ENCODE measurements around the gene CCDC33. TPM values are rescaled to one million over a fixed set of nuclear protein-coding genes. Genes with fewer than 3 reads are reported as not detected.

CCDC33 gene
- total and polyA plus RNA-seq, 2 experiments from 2014 or later = 0.63 to 0.86 TPM

- Histone ChIP-seq H3K9me2 (replicated peaks; ENCODE audit: insufficient read depth) (no peaks in the 10 kb centered on the region), H2AFZ (peak overlapping the region; percentile 61), H3K9me3 (ENCODE audit: low read depth) (no peaks in the 10 kb centered on the region), H3K27ac (peak overlapping the region; percentile 4), H3K27me3 (no peaks in the 10 kb centered on the region), H3K79me2 (no peaks in the 10 kb centered on the region), H3K4me1 (ENCODE audit: insufficient read depth) (no peaks in the 10 kb centered on the region), H4K20me1 (ENCODE audit: insufficient read depth, poor library complexity, severe bottlenecking) (no peaks in the 10 kb centered on the region), H3K36me3 (replicated peaks; ENCODE audit: insufficient read depth, low read depth) (no peaks in the 10 kb centered on the region), H3K4me3 (peak overlapping the region; percentile 48), H3K4me2 (peak overlapping the region; percentile 99)
- no peak for TF ChIP-seq EZH2phosphoT487 (IDR thresholded peaks at IDR 0.05; ENCODE audit: low read depth, severe bottlenecking, unreplicated experiment)
- peak; percentile 98 for TF ChIP-seq CTCF (IDR thresholded peaks at IDR 0.05; ENCODE audit: poor library complexity)
- under 1% methylated on average over 46 of the region's 62 CpGs for WGBS (ENCODE audit: low lambda C conversion rate, missing lambda C conversion rate)
- DNase-seq (ENCODE audit: low spot score) = peak; percentile 95
Observed at GRCh38 chr15:74373731-74374647, 137.9 kb downstream of the CCDC33 start.

DNA sequence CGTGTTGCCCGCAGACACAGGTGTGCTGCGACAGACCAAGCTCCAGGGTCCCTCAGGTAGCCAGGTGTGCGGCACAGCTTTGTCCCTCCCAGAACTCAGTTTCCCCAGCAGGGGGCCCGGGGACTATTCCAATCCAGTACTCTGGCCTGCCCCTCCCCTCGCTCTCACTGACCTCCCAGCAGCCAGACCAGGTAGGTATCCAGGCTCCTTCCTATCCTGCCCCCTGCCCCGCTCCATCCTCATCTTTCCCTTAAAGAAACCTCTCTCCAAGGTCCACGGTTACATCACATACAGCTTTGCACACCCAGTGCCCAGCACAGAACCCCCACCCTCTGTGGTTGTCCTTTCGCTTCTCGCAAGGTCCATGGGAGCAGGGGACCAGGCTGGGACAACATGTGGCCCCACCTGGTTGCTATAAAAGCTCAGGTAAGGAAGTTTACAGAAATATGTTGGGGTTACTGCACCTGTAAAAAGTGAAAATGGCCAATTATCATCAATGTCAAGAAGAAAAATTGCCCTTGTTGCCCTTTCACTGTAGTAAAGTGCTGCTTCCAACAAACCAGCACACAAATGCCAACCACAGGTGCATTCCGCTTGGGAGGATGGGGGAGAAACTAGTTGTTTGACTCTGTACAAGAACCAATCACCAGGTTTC, 138.6 kb downstream of the CCDC33 start:
- H3K9me2 ChIP-seq (replicated peaks; ENCODE audit: insufficient read depth) = no peaks in the 10 kb centered on the region
- no peak overlapping the region for H2AFZ ChIP-seq
- no peaks in the 10 kb centered on the region for H3K27me3 ChIP-seq
- peak overlapping the region; percentile 99 for H3K4me2 ChIP-seq
- H4K20me1 ChIP-seq (ENCODE audit: insufficient read depth, poor library complexity, severe bottlenecking) = no peaks in the 10 kb centered on the region
- H3K4me1 ChIP-seq (ENCODE audit: insufficient read depth) = no peaks in the 10 kb centered on the region
- H3K27ac ChIP-seq = no peak overlapping the region
- H3K4me3 ChIP-seq = no peak overlapping the region
- H3K36me3 ChIP-seq (replicated peaks; ENCODE audit: insufficient read depth, low read depth) = no peaks in the 10 kb centered on the region
- WGBS (ENCODE audit: low lambda C conversion rate, missing lambda C conversion rate) = 26% methylated on average over 11 of the region's 11 CpGs
- TF ChIP-seq CTCF (IDR thresholded peaks at IDR 0.05; ENCODE audit: poor library complexity) (no peak), EZH2phosphoT487 (IDR thresholded peaks at IDR 0.05; ENCODE audit: low read depth, severe bottlenecking, unreplicated experiment) (no peak), EZH2 (IDR thresholded peaks at IDR 0.05; ENCODE audit: borderline replicate concordance) (no peak)
- no peaks in the 10 kb centered on the region for H3K9me3 ChIP-seq (ENCODE audit: low read depth)
- DNase-seq (ENCODE audit: low spot score) = no peak
- no peaks in the 10 kb centered on the region for H3K79me2 ChIP-seq

DNA sequence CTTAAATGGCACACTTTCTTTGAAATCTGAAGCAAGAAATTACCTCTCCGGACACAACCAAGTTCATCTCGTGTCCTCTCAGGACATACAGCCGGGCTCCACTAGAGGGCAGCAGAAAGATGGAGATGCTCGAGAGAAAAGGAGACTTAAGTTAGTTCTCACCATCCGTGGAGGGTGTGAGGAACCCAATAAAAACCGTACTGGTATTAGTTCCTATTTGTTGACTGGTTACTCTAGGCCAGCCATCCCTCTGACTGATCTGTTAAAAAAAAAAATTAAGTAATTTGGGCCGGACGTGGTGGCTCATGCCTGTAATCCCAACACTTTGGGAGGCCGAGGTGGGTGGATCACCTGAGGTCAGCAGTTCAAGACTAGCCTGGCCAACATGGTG, 139.2 kb downstream of the CCDC33 start:
- Histone ChIP-seq H2AFZ (no peak overlapping the region), H3K27me3 (no peaks in the 10 kb centered on the region), H3K4me2 (peak overlapping the region; percentile 99), H3K9me3 (ENCODE audit: low read depth) (no peaks in the 10 kb centered on the region), H3K4me1 (ENCODE audit: insufficient read depth) (no peaks in the 10 kb centered on the region), H3K9me2 (replicated peaks; ENCODE audit: insufficient read depth) (no peaks in the 10 kb centered on the region), H3K4me3 (no peak overlapping the region), H4K20me1 (ENCODE audit: insufficient read depth, poor library complexity, severe bottlenecking) (no peaks in the 10 kb centered on the region), H3K79me2 (no peaks in the 10 kb centered on the region), H3K36me3 (replicated peaks; ENCODE audit: insufficient read depth, low read depth) (no peaks in the 10 kb centered on the region), H3K27ac (no peak overlapping the region)
- 15% methylated on average over 9 of the region's 9 CpGs for WGBS (ENCODE audit: low lambda C conversion rate, missing lambda C conversion rate)
- peak; percentile 89 for TF ChIP-seq CTCF (IDR thresholded peaks at IDR 0.05; ENCODE audit: poor library complexity)
- no peak for TF ChIP-seq EZH2 (IDR thresholded peaks at IDR 0.05; ENCODE audit: borderline replicate concordance)
- DNase-seq (ENCODE audit: low spot score) = peak; percentile 89
